Astrocyte of the hippocampus (primary cell): ENCODE measurements around the gene HSF2BP.
A peak's percentile ranks its signal among the peaks of the same experiment; 100 is the strongest.
"Not testable (repeated sequence)": the region's sequence is repeated elsewhere in the genome, so short reads cannot be mapped to it uniquely, and the experiment has no call there.

ENCODE experiments used
- DNase-seq: peaks from one replicate; pipeline ENCODE4 v3.0.0; 2011; ENCODE audit warnings: low read depth, low spot score

Gene HSF2BP

DNA sequence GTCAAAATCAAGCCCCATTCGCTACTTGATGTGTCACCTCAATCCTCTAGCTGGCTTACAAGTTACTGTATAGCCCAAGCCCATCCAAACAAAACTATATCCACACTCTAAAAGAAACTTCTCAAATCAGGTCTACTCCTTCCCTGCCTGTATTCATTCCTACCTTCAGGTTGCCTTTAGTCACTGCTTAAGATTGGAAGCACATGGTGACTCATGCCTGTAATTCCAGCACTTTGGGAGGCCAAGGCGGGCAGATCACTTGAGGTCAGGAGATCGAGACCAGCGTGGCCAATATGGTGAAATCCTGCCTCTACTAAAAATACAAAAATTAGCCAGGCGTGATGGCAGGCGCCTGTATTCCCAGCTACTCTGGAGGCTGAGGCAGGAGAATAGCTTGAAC is 7.4 kb downstream of the HSF2BP start:
- DNase-seq = not testable (repeated sequence)

DNA sequence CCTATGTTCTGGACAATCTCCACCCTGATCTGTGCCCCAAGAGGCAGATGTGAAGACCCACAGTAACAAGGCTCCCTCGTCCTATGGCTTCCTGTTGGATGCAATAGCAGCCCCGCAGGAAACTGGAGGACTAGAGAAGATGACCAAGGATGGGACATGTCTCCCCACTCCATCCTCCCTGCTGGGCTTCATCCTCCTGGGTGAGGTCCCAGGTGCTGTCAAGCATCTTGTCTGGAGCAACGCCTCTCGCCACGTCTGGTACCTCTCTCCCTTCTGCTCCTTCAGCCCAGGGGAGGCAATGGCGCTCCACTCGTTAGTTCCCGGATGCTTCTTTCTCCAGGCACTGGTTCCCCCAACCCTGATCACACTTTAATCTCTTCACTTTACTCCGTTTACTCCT is 11.1 kb downstream of the HSF2BP start:
- no peak for DNase-seq

DNA sequence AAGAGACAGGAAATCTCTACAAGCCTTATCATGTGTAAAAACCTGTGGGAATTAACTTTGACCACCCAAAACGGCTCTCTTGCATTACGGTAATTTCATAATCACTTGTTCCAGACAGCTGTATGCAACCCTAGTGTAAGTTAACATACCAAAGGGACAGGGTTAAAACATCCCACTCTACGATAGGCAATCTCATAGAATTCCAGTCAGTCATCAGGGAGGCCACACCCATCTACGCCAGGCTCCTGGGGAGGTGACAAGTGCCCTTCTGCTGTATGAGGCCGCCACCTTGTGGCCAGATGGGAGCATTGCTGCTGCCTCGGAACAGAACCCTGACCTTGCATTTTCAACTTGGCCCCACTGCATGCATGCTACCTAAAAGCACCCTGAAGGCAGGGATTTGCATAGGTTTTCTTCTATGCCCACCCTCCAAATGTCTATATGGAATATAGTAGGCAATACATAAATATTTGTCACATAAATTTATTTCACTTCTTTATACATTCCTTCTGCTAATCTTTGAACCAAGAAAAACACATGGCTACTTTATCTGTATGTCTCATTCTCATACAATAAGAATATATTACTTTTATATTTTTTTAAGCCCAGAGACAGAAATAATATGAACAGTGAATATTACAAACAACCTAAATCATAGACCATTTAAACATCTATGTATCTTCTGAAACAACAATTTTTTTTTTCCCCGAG is 12.6 kb downstream of the HSF2BP start:
- peak; percentile 94 for DNase-seq

DNA sequence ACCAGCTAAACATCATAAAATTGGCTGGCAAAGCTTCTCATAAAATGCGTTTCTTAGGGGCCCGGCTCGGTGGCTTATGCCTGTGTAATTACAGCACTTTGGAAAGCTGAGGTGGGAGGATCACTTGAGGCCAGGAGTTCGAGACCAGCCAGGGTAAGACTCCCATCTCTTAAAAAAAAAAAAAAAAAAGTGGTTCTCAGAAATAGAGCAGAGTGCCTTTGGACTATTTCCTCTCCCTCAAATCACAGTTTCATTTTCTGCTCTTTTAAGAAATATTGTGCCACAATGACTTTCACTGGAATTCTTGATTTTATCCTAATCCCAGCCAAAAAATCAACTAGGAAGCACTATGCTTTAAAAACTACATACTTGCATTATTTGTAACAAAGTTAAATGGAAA is 13.3 kb downstream of the HSF2BP start:
- no peak for DNase-seq

DNA sequence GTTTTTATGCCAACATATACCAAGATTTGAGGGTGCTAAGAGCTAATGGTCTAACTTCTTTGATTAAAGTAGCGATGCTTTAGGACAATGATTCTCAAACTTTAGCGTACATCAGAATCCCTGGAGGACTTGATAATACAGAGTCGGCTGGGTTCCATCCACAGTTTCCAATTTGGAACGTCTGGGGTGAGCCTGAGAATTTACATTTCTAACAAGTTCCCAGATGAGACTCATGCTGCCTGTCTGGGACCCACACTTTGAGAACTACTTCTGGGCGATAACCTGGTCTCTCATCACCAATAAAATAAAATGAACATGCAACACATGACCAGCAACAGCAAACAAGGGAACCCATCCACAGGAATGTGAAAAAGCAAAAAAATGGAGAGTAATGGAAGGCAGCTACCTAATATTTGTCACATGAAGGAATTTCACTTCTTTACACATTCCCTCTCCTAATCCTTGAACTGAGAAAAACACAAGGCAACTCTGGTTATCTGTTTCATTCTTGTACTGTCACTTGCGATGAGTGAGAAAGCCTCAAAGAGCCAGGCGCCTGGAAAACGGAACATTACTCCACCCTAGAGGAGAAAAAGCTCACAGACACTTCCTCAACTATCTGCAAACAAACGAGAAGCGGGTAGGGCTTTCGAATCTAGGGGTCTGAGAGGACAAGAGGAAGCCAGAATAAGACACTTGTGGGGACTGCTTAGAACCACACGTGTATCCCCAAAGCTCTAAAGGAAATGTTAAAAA is 14.0 kb downstream of the HSF2BP start:
- DNase-seq = peak; percentile 86

DNA sequence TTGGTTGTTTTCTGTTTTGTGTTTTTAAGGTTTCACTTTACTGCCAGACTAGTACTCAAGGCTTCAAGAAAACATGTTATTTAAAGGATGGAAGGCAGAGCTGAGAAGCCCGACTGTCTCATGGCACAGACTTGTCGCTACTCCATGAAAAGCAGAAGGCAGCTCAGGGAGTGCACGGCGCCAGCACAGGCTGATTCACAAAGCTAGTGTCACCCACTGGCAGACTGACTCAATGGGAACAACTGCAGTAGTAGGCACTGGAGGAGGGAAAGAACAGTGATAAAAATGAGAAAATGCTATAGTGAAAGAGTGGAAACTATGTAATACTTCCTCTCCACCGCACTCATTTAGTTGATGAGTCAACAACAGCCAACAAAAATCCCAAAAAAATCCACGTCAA is 14.7 kb downstream of the HSF2BP start:
- DNase-seq = peak; percentile 77

DNA sequence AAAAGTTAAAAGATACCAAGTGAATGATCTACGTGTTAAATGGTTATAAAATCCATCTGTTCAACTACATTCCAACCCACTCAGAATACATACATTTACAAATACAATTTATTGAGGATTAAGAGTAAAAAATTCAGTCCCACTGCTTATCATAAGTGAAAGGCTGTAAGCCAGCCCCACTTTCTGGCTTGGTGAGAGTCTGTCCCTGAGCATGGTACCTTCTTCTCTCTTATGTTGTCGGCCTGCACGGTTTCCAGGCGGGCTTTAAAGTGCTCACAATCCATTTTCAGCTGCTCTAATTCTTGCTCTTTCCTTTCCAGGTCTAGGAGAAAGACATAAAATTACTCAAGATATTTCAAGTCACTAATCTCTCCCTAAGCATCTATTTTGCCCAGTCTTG is 15.2 kb downstream of the HSF2BP start:
- DNase-seq = no peak

DNA sequence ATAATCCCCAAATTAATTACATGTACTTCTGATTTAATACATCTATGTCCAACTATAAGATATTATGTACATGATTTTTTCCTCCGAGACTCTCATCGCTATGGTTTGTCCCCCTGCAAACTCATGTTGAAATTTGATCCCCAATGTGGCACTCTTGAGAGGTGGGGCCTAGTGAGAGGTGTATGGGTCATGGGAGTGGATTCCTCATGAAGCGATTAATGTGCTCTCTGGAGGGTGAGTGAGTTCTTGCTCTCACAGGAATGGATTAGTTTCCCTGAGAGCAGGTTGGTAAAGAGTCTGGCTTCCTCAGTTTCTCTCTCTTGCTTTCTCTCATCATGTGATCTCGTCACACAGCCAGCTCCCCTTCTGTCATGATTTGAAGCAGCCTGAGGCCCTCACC is 16.1 kb downstream of the HSF2BP start:
- no peak for DNase-seq

DNA sequence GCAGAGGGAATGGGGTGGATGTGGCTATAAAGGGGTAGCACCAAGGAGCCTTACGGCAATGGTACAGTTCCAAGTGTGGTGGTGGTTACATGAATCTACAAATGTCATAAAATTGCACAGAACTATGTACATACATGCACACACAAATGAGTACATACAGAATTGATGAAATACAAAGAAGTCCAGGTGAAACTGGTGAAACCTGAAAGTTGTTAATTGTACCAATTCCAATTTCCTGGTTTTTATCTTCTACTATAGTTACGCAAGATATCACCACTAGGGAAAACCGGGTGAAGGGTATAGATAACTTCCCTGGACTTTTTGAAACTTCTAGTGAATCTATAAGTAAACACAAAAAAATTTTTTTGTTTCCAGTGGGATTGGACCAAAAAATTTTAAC is 18.9 kb downstream of the HSF2BP start:
- no peak for DNase-seq

DNA sequence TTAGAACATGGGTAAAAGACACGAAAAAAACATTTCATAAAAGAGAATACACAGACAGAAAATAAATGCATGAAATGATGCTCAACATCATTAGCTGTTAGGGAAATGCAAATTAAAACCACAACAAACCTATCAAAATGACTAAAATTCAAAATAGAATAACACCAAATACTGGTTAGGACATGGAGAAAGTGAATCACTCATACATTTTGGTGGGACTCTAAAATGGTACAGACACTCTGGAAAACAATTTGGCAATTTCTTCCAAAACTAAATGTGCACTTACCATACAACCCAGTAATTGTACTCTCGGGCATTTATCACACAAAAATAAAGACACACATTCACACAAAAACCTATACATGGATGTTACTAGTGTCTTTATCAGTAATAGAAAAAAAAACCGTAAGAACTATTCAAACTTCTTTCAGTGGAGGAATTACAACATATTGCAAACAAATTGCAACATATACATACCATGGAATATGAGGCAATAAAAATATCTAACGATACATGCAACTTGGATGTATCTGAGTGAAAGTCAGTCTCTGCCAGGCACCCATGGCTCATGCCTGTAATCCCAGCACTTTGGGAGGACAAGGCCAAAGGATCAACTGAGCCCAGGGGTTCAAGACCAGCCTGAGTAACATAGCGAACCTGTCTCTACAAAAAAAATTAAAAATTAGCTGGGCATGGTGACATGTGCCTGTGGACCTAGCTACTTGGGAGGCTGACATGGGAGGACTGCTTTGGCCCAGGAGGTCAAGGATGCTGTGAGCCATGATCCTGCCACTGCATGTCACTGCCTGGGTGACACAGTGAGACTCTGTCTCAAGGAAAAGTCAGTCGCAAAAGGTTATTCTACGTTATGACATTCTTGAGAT is 19.6 kb downstream of the HSF2BP start:
- no peak for DNase-seq

DNA sequence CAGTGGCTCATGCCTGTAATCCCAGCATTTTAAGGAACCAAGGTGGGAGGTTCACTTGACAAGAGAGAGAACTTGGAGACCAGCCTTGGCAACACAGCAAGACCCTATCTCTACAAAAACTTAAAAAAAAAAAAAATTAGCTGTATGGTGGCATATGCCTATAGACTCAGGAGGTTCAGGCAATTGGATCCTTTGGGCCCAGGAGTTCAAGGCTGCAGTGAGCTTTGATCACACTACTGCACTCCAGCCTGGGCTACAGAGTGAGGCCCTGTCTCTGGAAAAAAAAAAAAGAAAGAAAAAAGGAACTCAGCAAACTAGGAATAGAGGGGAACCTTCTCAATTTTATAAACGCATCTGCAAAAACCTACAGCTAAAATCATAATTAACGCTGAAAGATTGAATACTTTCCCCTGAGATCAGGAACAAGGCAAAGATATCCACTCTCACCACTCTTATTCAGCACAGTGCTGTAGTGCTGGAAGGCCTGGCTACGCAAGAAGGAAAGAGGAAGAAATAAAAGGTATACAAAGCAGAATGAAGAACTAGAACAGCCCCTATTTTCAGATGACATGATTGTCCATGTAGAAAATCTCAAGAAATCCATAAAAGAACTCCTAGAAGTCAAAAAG is 21.6 kb downstream of the HSF2BP start:
- no peak for DNase-seq

DNA sequence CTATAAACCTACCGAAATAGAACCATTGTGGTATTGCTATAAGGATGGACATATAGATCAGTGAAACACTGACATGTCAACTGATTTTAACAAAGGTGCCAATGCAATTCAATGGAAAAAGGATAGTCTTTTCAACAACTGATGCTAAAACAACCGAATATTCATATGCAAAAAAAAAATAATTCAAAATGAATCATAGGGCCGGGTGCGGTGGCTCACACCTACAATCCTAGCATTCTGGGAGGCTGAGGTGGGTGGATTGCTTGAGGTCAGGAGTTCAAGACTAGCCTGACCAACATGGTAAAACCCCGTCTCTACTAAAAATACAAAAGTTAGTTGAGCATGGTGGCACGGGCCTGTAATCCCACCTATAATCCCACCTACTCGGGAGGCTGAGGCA is 23.9 kb downstream of the HSF2BP start:
- DNase-seq = no peak

DNA sequence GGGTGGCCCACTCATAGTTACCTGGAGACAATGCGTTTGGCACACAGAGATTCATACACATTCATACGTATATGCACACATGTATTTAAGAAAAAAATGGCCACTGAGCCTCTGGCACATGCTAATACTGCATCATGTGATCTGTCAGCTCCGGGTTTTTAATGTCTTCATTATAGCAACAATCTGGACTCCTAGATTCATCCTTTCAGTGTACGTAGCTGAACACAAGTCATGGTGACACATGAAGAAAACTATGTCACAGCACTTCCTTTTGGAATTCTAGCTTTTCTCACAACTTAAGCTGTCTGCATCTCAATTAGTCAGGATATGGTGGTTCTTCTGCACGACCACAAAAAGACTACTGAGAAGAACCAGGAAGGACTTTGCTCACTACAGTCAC is 24.7 kb downstream of the HSF2BP start:
- peak; percentile 50 for DNase-seq

DNA sequence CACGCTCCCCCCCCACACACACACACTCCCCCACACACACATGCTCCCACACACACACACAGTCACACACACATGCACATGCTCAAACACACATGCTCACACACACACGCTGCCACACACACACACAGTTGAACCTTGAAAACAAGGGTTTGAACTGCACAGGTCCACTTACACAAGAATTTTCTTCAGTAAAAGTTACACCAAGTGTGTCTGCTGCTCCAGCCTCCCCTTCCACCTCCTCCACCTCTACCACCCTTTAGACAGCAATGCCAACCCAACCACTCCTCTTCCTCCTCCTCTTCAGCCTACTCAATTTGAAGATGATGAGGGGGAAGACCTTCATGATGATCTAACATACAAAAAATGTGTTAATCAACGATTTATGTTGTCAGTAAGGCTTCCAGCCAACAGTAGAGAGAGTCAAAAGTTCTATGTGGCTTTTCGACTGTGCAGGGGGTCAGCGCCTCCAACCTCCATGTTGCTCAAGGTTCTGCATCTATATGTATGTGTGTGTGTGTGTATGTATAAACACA is 26.8 kb downstream of the HSF2BP start:
- DNase-seq = no peak

DNA sequence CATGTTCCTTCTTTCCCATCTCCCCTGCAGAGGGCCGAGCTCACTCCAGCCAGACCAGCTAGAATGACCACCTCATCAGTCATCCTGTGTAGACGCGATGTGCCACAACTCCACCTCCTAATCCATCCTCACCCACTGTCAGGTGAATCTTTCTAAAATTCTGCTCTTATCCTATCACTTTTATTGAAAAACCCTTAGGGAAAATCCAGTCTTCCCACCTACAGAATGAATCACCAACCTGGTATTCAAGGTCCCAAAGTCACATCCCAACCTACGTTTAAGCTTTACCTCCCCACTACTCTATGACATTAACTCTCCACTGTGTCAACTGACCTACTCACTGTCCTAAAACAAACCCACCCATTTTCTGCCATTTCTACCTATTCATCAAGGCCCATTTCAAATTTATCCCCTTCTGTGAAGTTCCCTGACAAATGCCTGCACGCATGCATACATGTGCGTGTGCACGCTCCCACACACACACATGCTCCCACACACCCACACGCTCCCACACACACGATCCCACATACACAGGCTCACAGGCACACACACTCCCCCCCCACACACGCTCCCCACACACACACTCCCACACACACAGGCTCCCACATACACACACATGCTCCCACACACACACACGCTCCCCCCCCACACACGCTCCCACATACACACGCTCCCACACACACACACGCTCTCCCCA is 27.7 kb downstream of the HSF2BP start:
- DNase-seq = no peak

DNA sequence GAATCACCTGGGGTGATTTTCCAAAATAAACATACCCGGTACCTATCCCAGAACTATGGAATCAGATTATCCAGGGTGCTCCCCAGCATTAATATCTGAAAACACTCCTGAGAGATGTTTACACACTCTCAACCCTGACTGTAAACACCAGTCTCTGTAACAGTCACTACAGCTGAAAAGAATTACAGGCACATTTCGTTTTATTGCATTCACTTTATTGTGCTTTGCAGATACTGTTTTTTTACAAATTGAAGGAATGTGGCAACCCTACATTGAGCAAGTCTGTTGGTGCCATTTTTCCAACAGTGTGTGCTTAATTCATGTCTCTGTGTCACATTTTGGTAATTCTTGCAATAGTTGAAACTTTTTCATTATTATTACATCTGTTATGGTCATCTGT is 31.8 kb downstream of the HSF2BP start:
- DNase-seq = no peak

DNA sequence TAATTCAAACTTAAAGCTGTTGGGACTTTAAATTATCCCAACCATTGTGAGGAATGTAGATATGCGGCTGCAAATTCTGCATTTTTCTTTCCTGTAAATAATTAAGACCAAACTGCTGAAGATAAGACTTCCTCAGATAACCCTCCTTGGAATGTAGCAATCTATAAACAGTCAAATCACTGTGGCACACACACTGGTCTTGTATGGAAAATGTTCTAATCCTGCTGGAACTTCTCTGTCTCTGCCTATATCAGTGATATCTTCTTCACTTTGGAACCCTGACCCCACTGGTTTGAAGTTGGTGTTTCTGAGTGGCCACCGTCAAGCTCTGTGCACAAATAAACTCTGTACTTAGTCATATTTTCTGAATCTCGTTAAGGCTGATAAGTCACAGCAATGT is 32.9 kb downstream of the HSF2BP start:
- DNase-seq = no peak

DNA sequence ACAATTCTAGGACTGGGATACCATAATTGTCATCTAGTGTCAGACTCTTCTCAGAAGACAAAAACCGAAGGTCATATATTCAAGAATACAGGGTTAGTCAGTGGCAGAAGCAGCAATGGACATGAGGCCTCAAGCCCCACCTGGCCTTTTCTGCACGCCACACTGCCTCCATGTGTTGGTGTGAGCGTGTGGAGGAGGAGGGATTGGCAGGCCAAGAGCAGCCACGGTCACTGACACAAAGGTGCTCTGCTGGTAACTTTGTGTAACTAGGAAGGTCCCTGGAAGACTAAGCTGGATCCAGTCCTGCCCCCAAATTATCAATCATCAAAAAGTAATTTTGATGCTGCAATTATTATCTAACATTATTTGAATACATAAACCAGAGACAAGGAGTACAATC is 34.9 kb downstream of the HSF2BP start:
- no peak for DNase-seq

DNA sequence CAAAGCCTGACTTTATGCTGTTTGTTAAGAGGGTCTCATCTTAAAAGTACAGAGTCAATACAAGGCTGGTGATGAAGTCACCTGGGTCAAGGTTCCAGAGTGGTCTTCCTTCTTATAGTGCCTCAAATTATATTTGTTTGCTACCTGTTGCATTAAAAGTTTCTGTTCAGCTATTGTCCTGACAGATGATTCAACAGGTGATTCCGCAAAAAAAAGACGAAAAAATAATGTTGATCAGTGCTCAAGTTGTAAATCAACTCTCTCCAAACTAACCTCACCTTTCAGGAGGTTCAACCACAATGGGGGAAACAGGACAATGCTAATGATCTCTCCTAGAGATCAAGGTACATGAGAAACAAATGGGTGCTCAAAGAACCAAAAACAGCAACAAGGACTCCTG is 35.7 kb downstream of the HSF2BP start:
- DNase-seq = no peak

DNA sequence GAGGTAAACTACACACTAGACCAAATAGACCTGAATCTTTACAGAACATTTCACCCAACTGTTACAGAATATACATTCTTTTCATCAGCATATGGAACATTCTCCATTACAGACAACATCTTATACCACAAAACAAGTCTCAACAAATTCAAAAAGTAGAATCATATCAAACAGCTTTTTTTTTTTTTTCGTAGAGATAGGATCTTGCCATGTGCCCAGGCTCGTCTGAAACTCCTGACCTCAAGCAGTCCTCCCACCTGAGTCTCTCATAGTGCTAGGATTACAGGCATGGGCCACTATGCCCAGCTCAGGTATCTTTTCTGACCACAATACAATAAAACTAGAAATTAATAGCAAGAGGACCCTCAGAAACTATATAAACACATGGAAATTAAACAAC is 36.5 kb downstream of the HSF2BP start:
- no peak for DNase-seq

DNA sequence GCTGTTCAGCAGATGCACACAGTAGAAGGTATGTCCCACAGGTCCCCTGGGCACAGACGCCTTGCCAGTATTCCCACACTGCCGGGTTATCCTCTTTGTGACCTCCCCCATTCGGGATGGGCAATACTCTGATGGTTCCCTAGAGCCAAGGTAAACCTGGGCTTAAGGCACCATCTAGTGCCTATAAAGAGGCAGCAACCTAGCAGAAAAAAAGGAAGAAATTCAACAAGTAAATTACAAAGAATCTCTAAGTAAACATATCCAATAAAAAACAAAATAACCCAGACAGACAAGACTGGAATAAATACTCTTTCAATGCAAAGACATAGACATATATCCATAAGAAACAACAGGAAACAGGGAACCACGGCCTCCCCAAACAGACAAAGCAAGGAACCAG is 39.4 kb downstream of the HSF2BP start:
- no peak for DNase-seq
